NCI-H748 treated with DMSO at 0.1 percent for 48 hours (cell line): ENCODE data around the gene ZNF148.
A peak's percentile ranks its signal among the peaks of the same experiment; 100 is the strongest.

Experiments
- DNase-seq: peaks from one replicate; lab custom pipeline; 2025; lab: John Stamatoyannopoulos, UW

The ZNF148 gene

DNA sequence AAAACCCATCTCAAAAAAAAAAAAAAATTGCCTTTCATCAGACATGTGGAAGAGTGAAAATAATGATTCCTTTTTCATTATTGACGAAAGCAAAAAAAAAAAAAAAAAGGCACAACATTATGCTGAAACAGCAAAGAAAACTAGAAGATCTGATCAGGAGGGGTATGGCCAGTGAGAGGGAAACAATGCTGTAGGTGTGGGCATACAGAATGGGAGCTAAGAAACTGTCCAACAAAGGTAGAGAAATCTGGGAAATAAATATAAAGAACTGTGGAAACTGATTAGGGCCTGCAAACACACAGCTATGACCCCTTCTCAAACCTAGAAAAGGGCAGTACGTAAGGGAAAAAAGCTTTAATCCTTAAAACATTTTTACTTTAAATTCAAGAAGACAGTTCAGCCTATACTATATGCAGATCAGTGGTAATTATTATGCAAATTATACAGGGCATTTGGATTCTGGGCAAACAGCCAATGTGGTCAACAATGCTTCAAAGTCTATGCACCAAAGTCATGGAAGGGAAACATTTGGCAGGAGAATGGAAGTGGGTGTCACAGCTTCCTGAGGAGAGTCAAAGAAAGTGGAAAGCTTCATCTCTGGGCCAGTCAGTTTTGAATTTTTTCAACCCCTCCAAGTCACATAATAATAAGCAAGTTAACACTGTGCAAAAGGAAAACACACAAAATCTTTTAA lies 94.3 kb downstream of the ZNF148 start:
- no peak for DNase-seq

DNA sequence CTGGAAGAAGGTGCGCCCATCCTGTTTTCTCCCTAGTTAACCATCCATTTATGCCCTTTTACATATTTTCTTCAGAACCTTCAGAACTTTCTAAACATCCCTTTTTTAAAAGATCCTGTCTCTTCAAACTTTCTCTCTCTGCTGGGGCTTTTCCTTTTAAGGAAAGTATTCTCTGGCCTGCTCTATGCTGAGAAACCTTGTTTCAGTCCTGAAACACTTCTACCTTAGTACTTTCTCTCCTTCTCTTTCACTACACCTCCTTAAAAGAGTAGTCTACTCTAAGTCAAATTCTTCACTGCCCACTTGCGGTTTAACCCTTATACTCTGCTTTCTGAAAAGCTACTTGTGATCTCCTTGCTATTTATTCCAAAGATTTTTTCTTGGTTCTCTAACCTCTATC lies 97.0 kb downstream of the ZNF148 start:
- DNase-seq: no peak

GRCh38 chr3:125271127-125271526 lies 104.0 kb downstream of the ZNF148 start:
- DNase-seq: no peak

GRCh38 chr3:125267460-125267859 lies 107.7 kb downstream of the ZNF148 start:
- DNase-seq: no peak

DNA sequence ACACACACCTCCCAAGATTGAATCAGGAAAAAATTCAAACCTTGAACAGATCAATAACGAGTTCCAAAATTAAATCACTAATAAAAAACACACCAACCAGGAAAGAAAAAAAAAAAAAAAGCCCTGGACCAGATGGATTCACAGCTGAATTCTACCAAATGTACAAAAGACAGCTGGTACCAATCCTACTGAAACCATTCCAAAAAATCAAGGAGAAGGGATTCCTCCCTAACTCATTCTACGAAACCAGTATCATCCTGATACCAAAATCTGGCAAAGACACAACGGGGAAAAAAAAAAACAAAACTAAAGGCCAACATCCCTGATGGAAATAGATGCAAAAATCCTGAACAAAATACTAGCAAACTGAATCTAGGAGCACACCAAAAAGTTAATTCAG lies 108.2 kb downstream of the ZNF148 start:
- no peak for DNase-seq

GRCh38 chr3:125262161-125262560 lies 113.0 kb downstream of the ZNF148 start:
- no peak for DNase-seq

DNA sequence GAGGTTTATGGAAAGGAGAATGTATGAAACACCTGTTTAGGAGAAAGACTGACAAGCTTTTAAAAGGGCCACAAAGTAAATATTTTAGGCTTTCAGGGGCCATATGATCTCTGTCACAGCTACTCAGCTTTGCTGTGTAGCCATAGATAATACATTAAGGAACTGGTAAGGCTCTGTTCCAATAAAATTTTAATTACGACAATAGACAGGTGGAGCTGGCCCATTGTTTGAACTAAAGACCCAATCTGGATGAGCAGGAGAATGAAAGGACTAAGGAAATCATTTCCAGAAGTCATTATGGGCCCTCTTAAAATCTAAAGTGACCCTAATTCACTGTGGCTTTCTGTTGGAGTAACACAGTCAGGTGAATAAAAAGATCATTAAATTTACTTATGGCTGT lies 114.1 kb downstream of the ZNF148 start:
- peak; percentile 88 for DNase-seq

DNA sequence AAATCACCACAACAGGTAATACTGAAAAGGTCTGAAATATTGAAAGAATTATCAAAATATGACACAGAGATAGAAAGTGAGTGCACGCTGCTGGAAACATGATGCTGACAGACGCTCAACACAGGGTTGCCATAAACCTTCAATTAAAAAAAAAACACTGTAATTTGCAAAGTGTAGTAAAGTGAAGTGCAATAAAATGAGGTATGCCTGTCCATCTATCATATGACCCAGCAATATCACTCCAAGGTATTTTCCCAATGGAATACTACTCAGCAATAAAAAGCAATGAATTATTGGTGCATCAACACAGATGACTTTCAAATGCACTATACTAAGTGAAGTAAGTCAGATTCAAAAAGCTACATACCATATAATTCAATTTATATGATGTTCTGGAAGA lies 115.0 kb downstream of the ZNF148 start:
- DNase-seq: no peak

DNA sequence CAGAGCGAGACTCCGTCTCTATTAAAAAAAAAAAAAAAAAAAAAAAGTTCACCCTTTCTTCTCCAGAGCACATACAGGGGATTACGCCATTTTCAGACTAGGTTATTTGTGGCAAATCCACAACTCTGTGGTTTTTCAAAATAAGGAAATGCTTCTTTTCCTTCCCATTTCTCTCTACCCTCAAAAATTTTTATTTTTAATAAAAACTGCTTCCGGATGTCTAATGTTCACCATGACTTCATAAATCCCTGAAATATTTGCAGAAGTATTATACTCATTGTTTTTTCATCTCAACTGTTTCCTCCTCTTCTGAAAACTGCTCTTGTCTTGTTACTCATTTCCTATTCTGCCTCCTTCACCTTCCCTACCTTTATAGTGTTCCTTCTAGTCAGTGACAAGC lies 117.6 kb downstream of the ZNF148 start:
- no peak for DNase-seq

DNA sequence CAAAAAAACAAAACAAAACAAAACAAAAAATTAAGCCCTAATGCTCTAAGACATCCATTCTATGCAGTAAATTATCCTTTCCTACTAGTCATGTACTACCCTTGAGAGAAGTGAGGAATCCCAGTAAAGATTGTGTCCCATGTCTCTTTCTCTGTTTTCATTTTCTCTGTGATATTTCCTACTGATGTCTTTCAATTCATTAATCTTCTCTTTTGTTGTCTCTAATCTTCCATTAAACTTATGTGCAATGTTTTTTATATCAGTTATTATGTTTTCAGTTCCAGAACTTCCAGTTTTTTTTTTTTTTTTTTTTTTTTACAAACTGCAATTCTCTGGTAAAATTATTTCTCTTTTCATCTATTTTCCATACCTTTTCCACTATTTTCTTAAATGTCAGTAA lies 118.5 kb downstream of the ZNF148 start:
- no peak for DNase-seq

GRCh38 chr3:125250973-125251372 lies 124.2 kb downstream of the ZNF148 start:
- no peak for DNase-seq

DNA sequence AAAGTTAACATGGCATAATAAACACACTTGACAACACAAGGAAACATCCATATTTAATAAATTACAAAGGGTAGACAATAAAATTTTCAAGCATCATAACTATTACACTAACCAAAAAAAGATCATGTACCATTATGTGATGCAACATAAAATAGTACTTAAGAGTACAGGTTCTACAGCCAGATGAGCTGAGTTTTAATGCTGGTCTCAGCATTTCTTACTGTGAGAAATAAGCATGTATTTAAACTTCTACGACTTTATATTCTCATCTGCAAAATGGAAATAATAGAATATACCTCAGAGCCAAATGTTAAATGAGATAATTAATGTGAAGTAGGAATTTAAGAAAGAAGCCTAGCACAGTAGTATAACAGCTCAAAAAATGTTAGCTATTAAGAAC lies 128.9 kb downstream of the ZNF148 start:
- no peak for DNase-seq

DNA sequence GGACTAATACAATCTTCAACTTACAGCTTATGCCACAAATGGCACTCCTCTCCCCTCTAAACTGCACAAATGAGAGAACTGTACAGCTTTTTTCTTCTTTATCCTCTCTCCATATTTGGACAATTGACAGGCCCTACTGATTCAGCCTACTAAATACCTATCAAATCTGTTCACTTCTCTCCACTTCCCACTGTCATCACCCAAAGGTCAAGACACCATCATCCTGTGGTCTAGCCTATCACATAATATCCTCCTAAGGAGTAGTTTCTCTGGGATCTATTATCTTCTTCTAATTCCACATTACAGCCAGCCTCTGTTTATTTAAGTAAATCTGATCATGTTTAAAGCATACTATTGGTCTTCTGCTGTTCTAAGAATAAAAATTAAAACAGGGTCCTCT lies 129.6 kb downstream of the ZNF148 start:
- DNase-seq: no peak

DNA sequence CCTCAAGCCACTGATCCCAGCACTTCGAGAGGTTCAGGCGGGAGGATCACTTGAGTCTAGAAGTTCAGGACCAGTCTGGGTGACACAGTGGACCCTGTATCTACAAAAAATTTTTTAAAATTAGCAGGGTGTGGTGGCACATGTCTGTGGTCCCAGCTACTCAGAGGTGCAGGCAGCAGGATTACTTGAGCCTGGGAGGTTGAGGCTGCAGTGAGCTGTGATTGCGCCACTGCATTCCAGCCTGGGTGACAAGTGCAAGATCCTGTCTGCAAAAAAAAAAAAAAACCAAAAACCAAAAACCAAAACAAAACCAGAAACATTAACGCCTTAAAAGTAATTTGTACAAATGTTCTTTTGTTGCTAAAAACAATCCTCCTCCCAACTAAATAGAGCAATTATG lies 134.6 kb downstream of the ZNF148 start:
- no peak for DNase-seq

- DNase-seq: no peak
These were observed 135.9 kb downstream of the ZNF148 start for GRCh38 chr3:125239266-125239665.

- no peak for DNase-seq
These were observed 136.4 kb downstream of the ZNF148 start for GRCh38 chr3:125238759-125239158.

DNA sequence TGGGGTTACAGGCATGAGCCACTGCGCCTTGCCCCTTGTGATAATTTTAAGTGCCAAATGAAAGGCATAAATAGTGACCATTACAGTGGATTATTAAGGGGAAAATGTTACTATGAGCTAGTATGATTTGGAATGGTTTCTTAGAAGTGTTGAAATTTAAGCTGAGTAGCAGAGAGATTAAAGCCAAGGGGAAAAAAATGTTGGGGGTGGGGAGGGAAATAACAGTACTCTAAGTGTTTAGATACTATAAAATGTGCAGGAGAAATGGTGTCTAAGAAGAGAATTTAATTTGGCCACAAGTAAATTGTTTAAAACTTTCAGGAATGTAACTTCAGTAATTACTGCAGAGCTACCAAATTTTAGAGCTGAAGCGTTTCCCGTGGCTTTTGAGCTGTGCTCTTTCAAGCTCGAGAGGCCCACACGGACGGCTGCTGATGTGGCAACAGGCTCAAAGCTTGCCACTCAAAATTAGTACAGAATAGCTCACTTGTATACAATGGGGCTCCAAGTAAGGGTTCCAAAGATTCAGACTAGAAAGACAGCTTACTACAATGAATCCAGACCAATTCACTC lies 138.7 kb downstream of the ZNF148 start:
- DNase-seq: no peak

DNA sequence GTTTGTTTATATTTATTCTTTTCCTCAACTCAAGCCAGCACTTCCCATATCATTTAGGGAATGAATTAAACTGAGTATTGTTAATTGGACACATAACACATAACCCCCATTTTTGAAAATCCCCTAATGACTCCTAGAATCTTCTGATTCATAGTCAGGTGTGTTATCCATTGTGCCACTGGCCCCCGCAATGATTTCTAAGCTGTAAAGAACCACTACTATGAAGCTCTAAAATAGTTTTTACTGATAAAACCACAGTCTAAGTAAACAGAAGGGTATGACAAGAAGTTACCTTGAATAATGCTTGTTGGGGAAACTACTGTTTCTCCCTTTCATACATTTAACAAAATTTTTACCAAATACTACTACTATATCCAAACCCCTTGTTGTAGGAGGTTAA lies 140.3 kb downstream of the ZNF148 start:
- DNase-seq: no peak

GRCh38 chr3:125232401-125232800 lies 142.7 kb downstream of the ZNF148 start:
- DNase-seq: no peak

GRCh38 chr3:125231895-125232294 lies 143.2 kb downstream of the ZNF148 start:
- no peak for DNase-seq

DNA sequence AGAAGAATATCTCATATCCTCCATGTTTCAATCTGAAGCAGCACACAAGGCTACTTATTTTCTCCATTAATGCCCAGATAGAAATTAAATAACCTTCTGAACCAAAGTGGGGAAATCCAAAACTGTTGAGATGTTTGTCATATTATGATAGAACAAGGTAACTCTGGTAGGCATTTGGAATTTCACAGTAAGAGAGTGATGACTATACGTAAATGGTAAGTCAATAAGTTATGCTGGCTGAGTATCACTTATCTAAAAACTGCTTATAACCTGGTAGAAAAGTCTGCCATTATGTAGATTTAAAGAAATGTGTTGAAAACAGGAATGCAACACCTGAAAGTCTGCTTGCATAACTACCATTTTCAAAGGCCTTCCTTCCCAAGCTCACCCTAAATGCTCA lies 145.4 kb downstream of the ZNF148 start:
- DNase-seq: no peak

DNA sequence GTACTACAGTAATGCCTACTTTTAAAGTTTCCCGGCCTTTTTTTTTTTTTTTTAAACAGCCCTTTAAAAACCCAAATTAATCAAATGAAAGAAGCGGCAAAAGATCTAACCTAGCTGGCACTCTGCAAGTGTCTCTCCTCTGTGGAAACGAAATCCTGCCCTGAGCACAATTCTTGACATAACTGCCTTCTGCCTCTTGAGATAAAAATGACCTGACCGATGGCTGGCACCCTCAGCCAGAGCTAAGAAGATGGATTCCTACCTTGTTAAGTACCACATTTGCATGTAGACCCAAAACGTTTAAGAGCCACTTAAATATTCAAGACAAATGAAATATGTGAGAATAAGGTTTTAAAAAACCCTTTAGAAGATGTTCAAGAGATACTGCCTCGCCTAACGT lies 146.0 kb downstream of the ZNF148 start:
- DNase-seq: no peak

DNA sequence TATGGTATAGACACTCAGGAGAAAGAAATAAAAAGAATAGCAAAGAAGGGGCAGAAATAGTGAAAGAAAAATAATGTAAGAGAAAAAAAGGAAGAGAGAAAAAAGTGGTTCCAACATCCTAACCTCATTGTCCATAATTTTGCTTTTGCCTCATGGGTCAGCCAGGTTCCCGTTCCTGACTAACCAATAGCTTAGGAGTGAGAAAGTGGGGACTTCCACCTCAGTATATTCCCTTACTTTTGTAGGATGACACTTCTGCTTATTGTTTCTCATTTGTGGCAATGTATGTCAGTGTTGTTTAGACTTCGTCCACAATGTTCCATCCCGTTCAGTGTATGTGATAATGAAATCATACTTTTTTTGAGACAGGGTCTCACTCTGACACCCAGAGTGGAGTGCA lies 153.3 kb downstream of the ZNF148 start:
- no peak for DNase-seq

GRCh38 chr3:125220727-125221429 lies 154.2 kb downstream of the ZNF148 start:
- DNase-seq: no peak
